ENCODE results near the gene FITM2.
"Not testable (repeated sequence)": the region's sequence is repeated elsewhere in the genome, so short reads cannot be mapped to it uniquely, and the experiment has no call there.

Gene FITM2

GRCh38 chr20:44302026-44302669, 8.9 kb downstream of the FITM2 start:
- H3K4me3 ChIP-seq (replicated peaks; ENCODE audit: low read depth, low read length), result no peak overlapping the region
- no peak for DNase-seq (ENCODE audit: extremely low read depth, low read depth)
- TF ChIP-seq CTCF (IDR thresholded peaks at IDR 0.05; ENCODE audit: low read depth, low read length, missing control alignments), result no peak

GRCh38 chr20:44301285-44301684, 9.7 kb downstream of the FITM2 start:
- no peak for TF ChIP-seq CTCF (IDR thresholded peaks at IDR 0.05; ENCODE audit: low read depth, low read length, missing control alignments)

GRCh38 chr20:44299011-44299535, 11.9 kb downstream of the FITM2 start:
- not testable (repeated sequence) for H3K4me3 ChIP-seq (replicated peaks; ENCODE audit: low read depth, low read length); DNase-seq (ENCODE audit: extremely low read depth, low read depth)

More at GRCh38 chr20:44301285-44301684, 9.7 kb downstream of the FITM2 start:
- H3K4me3 ChIP-seq (replicated peaks; ENCODE audit: low read depth, low read length), result no peak overlapping the region
- DNase-seq (ENCODE audit: extremely low read depth, low read depth), result no peak

GRCh38 chr20:44297721-44298120, 13.3 kb downstream of the FITM2 start:
- TF ChIP-seq CTCF (IDR thresholded peaks at IDR 0.05; ENCODE audit: low read depth, low read length, missing control alignments), result no peak
- no peak overlapping the region for H3K4me3 ChIP-seq (replicated peaks; ENCODE audit: low read depth, low read length)
- no peak for DNase-seq (ENCODE audit: extremely low read depth, low read depth)

GRCh38 chr20:44296011-44296410, 15.0 kb downstream of the FITM2 start:
- DNase-seq (ENCODE audit: extremely low read depth, low read depth), result no peak
- H3K4me3 ChIP-seq (replicated peaks; ENCODE audit: low read depth, low read length), result no peak overlapping the region
- no peak for TF ChIP-seq CTCF (IDR thresholded peaks at IDR 0.05; ENCODE audit: low read depth, low read length, missing control alignments)

GRCh38 chr20:44291754-44292153, 19.2 kb downstream of the FITM2 start:
- no peak for DNase-seq (ENCODE audit: extremely low read depth, low read depth)
- H3K4me3 ChIP-seq (replicated peaks; ENCODE audit: low read depth, low read length), result no peak overlapping the region
- TF ChIP-seq CTCF (IDR thresholded peaks at IDR 0.05; ENCODE audit: low read depth, low read length, missing control alignments), result no peak

GRCh38 chr20:44288252-44288651, 22.8 kb downstream of the FITM2 start:
- no peak overlapping the region for H3K4me3 ChIP-seq (replicated peaks; ENCODE audit: low read depth, low read length)
- no peak for TF ChIP-seq CTCF (IDR thresholded peaks at IDR 0.05; ENCODE audit: low read depth, low read length, missing control alignments)
- no peak for DNase-seq (ENCODE audit: extremely low read depth, low read depth)
